Measurements from ENCODE around the gene PDE2A.

PDE2A gene

DNA sequence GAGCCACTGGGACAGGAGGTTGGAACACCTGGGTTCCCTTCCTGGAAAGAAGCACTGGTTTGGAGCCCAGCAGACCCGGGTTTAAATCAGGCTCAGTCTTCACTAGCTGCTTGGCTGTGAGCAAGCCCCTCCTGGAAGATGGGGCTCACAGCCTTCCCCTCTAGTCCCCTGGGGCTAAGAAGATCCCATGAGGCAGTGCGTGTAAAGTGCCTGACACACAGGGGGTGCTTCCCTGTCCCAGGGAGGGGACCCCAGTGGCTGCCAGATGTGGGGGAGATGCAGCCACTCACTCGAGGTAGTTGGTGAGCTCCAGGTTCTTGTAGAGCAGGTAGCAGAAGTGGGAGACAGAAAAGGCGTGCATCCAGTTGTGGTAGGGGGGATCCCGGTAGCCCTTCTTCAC, 93.2 kb downstream of the PDE2A start:
- Histone ChIP-seq H3K4me1 (ENCODE audit: control insufficient read depth in 5 of 5, insufficient read depth in 5 of 5, low read length in 5 of 5) (peaks cover 0 to 20% (median 12%) of the 10 kb centered on the region in 5 donors), H3K27ac (ENCODE audit: low read depth, low read length) (no peak overlapping the region), H3K9ac (ENCODE audit: low read length in 5 of 5) (no peak overlapping the region), H3K27me3 (ENCODE audit: control insufficient read depth in 5 of 5, insufficient read depth in 4 of 5, low read length in 5 of 5) (peaks cover 7 to 23% (median 13%) of the 10 kb centered on the region in 5 donors), H3K9me3 (ENCODE audit: control insufficient read depth in 5 of 5, low read length in 5 of 5) (no peaks in the 10 kb centered on the region), H3K36me3 (ENCODE audit: control insufficient read depth in 5 of 5, insufficient read depth in 5 of 5, low read length in 5 of 5) (peaks cover 0 to 91% (median 56%) of the 10 kb centered on the region in 5 donors), H3K4me3 (ENCODE audit: low read depth in 1 of 5, low read length in 5 of 5) (no peak overlapping the region)

DNA sequence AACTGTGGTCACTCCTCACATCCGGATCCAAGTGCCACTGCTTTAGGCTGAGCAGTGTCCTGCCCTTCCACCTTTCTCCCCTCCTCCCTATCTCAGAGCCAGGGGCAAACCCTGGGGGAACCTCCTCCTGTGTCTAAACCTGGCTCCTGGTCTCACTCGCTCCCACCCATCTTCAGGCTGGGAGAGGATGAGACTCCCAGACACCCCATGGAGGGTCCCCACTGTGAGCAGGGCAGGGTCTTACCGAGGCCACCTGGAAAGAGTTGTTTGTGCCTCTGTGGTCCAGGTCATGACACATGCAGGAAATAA, 93.6 kb downstream of the PDE2A start:
- Histone ChIP-seq H3K4me1 (ENCODE audit: control insufficient read depth in 5 of 5, insufficient read depth in 5 of 5, low read length in 5 of 5) (peaks cover 0 to 16% (median 9%) of the 10 kb centered on the region in 5 donors), H3K4me3 (ENCODE audit: low read depth in 1 of 5, low read length in 5 of 5) (no peak overlapping the region), H3K9ac (ENCODE audit: low read length in 5 of 5) (no peak overlapping the region), H3K27ac (ENCODE audit: low read depth, low read length) (no peak overlapping the region), H3K9me3 (ENCODE audit: control insufficient read depth in 5 of 5, low read length in 5 of 5) (no peaks in the 10 kb centered on the region), H3K36me3 (ENCODE audit: control insufficient read depth in 5 of 5, insufficient read depth in 5 of 5, low read length in 5 of 5) (peaks cover 0 to 92% (median 57%) of the 10 kb centered on the region in 5 donors), H3K27me3 (ENCODE audit: control insufficient read depth in 5 of 5, insufficient read depth in 4 of 5, low read length in 5 of 5) (peaks cover 7 to 20% (median 11%) of the 10 kb centered on the region in 5 donors)

DNA sequence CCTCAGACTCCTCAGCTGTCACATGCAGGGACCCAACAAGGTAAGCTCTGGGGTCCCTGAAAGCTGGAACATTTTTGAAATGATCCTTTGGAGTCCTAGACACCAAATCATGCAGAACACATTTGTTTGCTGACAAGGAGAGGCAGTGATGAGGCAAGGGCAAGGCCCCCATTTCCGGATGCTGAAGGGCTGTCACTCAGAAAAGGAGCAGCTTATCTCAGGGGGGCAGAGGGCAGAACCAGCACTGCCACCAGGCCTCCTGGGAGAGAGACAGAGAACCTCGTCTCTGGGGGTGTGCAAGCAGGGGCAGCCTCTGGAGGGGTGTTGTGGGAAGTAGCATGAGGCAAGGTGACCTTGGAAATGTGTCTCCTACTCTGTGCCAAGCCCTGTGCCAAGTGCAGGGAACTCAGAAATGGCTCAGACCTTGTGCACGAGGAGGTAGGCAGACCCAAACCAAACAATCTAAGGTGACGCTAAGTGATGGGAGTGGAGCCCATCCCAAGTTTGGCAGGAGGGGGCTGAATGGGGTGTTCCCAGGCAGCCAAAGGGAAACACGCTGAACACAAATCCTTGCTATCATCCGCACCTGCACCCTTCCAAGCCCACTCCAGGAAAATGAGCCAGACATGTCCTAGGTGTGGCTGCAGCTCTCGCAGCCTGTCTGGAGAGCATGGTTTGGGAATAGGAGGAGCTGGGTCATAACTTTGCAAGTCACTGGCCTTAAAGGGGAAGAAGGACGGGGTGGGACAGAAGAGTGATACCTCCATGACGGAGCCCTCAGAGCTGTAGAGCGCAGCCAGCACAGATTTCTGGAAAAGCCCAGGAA, 94.2 kb downstream of the PDE2A start:
- peaks cover 0 to 10% (median 3%) of the 10 kb centered on the region in 5 donors for H3K4me1 ChIP-seq (ENCODE audit: control insufficient read depth in 5 of 5, insufficient read depth in 5 of 5, low read length in 5 of 5)
- H3K36me3 ChIP-seq (ENCODE audit: control insufficient read depth in 5 of 5, insufficient read depth in 5 of 5, low read length in 5 of 5): peaks cover 0 to 94% (median 54%) of the 10 kb centered on the region in 5 donors
- H3K4me3 ChIP-seq (ENCODE audit: low read depth in 1 of 5, low read length in 5 of 5): no peak overlapping the region

DNA sequence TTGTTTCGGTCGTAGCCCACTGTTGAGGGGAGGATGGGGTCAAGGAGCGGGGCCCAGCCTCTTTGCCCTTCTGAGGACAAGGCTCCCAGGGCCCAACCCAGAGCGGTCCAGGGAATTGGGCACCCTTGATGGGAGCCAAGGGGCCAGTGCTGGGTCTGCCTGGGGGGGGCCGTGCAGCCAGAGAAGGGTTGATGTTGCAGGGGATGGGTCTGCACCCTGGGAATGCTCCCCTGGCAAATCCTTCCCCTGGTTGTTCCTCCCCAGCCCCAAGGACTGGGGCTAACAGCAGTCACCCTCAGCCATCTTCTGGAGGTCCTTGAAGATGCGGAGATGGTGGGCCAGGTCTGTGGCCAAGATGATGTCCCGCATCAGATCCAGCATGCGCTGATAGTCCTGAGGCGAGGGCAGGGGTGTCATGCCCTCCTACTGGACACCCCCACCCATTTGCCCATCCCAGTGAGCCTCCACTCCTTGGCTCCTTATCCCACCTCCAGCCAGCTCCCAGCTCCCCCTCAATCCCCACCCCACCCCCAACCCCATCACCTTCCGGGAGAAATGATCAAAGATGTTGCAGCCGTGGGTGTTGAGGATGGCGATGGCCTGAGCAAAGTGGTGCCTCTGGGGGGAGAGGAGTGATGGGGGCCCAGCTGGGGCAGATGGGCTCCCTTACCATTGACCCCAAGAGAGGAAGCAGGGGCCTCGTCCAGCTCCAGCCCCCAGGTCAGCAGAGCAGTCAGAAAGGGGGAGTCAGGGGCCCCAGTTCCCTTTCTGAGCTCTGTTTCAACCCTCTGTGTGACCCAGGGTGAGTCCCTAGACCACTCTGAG, 95.0 kb downstream of the PDE2A start:
- Histone ChIP-seq H3K27ac (ENCODE audit: low read depth, low read length) (no peak overlapping the region), H3K9ac (ENCODE audit: low read length in 5 of 5) (no peak overlapping the region), H3K27me3 (ENCODE audit: control insufficient read depth in 5 of 5, insufficient read depth in 4 of 5, low read length in 5 of 5) (peaks cover 0 to 18% (median 3%) of the 10 kb centered on the region in 5 donors), H3K9me3 (ENCODE audit: control insufficient read depth in 5 of 5, low read length in 5 of 5) (no peaks in the 10 kb centered on the region), H3K4me3 (ENCODE audit: low read depth in 1 of 5, low read length in 5 of 5) (no peak overlapping the region), H3K36me3 (ENCODE audit: control insufficient read depth in 5 of 5, insufficient read depth in 5 of 5, low read length in 5 of 5) (peaks cover 0 to 91% (median 57%) of the 10 kb centered on the region in 5 donors), H3K4me1 (ENCODE audit: control insufficient read depth in 5 of 5, insufficient read depth in 5 of 5, low read length in 5 of 5) (peaks cover 0 to 2% (median 0%) of the 10 kb centered on the region in 5 donors)

More for the DNA sequence above, 94.2 kb downstream of the PDE2A start:
- Histone ChIP-seq H3K27me3 (ENCODE audit: control insufficient read depth in 5 of 5, insufficient read depth in 4 of 5, low read length in 5 of 5) (peaks cover 6 to 16% (median 6%) of the 10 kb centered on the region in 5 donors), H3K27ac (ENCODE audit: low read depth, low read length) (no peak overlapping the region), H3K9ac (ENCODE audit: low read length in 5 of 5) (no peak overlapping the region), H3K9me3 (ENCODE audit: control insufficient read depth in 5 of 5, low read length in 5 of 5) (no peaks in the 10 kb centered on the region)

DNA sequence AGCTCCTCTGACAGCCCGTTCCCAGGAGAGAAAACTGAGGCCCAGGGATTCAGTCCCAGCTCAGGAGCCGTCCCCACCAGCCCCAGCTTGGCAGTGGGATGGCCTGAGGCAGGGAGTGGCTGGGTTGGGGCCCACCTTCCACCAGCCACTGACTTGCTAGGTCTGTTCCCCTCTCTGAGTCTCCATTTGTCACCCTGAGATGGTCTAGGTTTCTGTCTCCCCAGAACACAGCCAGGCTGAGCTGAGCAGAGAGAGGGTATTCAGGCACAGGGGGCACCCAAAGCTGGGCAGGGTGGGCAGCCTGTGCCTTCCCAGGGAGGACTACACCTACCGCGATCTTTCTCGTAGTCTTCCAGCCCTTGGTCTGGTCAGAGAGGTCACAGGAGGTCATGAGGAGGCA, 95.7 kb downstream of the PDE2A start:
- Histone ChIP-seq H3K27me3 (ENCODE audit: control insufficient read depth in 5 of 5, insufficient read depth in 4 of 5, low read length in 5 of 5) (peaks cover 0 to 13% (median 3%) of the 10 kb centered on the region in 5 donors), H3K4me1 (ENCODE audit: control insufficient read depth in 5 of 5, insufficient read depth in 5 of 5, low read length in 5 of 5) (peaks cover 0 to 2% (median 0%) of the 10 kb centered on the region in 5 donors), H3K27ac (ENCODE audit: low read depth, low read length) (no peak overlapping the region), H3K36me3 (ENCODE audit: control insufficient read depth in 5 of 5, insufficient read depth in 5 of 5, low read length in 5 of 5) (peaks cover 0 to 86% (median 55%) of the 10 kb centered on the region in 5 donors), H3K9me3 (ENCODE audit: control insufficient read depth in 5 of 5, low read length in 5 of 5) (no peaks in the 10 kb centered on the region), H3K9ac (ENCODE audit: low read length in 5 of 5) (no peak overlapping the region), H3K4me3 (ENCODE audit: low read depth in 1 of 5, low read length in 5 of 5) (no peak overlapping the region)

DNA sequence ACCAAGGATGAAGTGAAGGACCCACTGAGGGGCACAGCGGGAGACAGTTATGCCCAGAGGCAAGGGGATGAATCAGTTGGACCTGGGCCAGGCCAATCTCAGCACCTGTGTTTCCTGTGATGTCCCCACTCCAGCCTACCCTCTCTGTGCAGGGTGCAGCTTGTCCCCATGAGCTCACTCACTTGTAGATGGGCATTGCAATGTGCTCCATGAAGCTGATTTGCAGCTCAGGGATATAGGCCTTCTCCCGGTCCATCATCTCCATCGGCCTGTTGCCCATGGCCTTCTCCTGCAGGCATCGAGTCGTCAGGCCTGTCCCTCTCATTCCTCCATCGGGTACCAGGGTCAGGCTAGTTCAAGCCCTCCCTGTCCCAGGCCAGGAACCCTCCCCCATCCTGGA, 96.2 kb downstream of the PDE2A start:
- no peak overlapping the region for H3K9ac ChIP-seq (ENCODE audit: low read length in 5 of 5)
- H3K36me3 ChIP-seq (ENCODE audit: control insufficient read depth in 5 of 5, insufficient read depth in 5 of 5, low read length in 5 of 5): peaks cover 0 to 81% (median 51%) of the 10 kb centered on the region in 5 donors

DNA sequence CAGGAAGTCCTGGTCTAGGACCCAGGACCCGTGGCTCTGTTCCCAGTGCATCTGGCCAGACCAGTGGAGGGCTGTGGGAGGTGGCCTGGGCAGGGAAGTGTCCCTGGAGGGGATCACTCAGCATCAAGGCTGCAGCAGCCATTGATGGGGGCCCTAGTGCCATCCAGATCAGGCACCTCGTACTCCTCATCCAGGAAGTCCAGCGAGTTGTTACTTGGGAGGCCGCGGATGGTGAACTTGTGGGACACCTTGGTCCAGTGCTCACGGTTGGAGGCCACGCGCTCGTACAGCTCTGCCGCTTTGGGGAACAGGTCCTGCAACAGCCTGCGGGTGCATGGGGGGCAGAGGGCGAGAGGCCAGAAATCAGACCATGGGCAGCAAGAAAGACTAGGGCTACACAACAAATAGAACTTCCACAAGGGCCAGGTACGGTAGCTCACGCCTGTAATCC, 96.9 kb downstream of the PDE2A start:
- Histone ChIP-seq H3K4me1 (ENCODE audit: control insufficient read depth in 5 of 5, insufficient read depth in 5 of 5, low read length in 5 of 5) (peaks cover 0 to 2% (median 0%) of the 10 kb centered on the region in 5 donors), H3K9ac (ENCODE audit: low read length in 5 of 5) (no peak overlapping the region), H3K27ac (ENCODE audit: low read depth, low read length) (no peak overlapping the region), H3K27me3 (ENCODE audit: control insufficient read depth in 5 of 5, insufficient read depth in 4 of 5, low read length in 5 of 5) (peaks cover 0 to 9% (median 3%) of the 10 kb centered on the region in 5 donors), H3K36me3 (ENCODE audit: control insufficient read depth in 5 of 5, insufficient read depth in 5 of 5, low read length in 5 of 5) (peaks cover 0 to 73% (median 45%) of the 10 kb centered on the region in 5 donors), H3K4me3 (ENCODE audit: low read depth in 1 of 5, low read length in 5 of 5) (no peak overlapping the region), H3K9me3 (ENCODE audit: control insufficient read depth in 5 of 5, low read length in 5 of 5) (no peaks in the 10 kb centered on the region)

More for the DNA sequence above, 96.2 kb downstream of the PDE2A start:
- Histone ChIP-seq H3K4me1 (ENCODE audit: control insufficient read depth in 5 of 5, insufficient read depth in 5 of 5, low read length in 5 of 5) (peaks cover 0 to 2% (median 0%) of the 10 kb centered on the region in 5 donors), H3K27me3 (ENCODE audit: control insufficient read depth in 5 of 5, insufficient read depth in 4 of 5, low read length in 5 of 5) (peaks cover 0 to 13% (median 3%) of the 10 kb centered on the region in 5 donors), H3K9me3 (ENCODE audit: control insufficient read depth in 5 of 5, low read length in 5 of 5) (no peaks in the 10 kb centered on the region), H3K27ac (ENCODE audit: low read depth, low read length) (no peak overlapping the region), H3K4me3 (ENCODE audit: low read depth in 1 of 5, low read length in 5 of 5) (no peak overlapping the region)

DNA sequence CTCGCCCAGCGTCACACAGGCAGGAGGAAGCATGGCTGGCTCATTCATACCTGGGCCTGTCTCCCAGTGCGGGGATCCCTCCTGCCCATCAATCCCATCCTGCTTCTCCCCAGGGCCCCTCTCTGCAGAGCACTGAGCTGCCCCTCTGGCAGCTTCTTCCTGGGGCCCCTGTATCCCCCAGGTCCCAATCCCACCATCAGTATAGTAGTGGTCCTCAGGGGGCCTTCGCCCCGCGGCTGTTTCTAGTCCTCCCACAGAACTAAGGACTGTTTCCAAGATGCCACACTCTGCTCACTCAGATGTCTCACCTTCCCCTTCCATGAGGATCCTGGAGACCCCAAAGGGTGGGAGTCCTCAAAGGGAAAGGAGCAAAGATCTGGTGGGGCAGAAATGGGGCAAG, 97.6 kb downstream of the PDE2A start:
- Histone ChIP-seq H3K9ac (ENCODE audit: low read length in 5 of 5) (no peak overlapping the region), H3K27ac (ENCODE audit: low read depth, low read length) (no peak overlapping the region), H3K36me3 (ENCODE audit: control insufficient read depth in 5 of 5, insufficient read depth in 5 of 5, low read length in 5 of 5) (peaks cover 0 to 68% (median 39%) of the 10 kb centered on the region in 5 donors)

DNA sequence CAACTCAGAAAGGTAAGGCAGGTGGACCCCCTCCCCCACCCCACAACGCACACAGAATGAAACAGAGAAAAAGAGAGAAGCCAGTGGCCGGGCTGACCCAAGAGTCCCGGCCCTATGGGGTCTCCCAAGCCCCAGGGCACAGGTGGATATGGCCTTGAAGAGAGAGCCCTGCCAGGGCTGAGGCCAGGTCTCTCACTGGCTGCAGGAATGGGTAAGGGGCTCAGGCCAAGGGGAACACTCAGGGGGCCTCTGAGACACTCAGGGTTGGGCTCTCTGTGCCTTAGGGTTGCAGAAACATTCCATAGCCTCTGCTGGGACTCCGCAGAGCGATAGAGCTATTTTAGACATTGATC, 98.0 kb downstream of the PDE2A start:
- H3K9me3 ChIP-seq (ENCODE audit: control insufficient read depth in 5 of 5, low read length in 5 of 5): no peaks in the 10 kb centered on the region
- peaks cover 0 to 9% (median 6%) of the 10 kb centered on the region in 5 donors for H3K27me3 ChIP-seq (ENCODE audit: control insufficient read depth in 5 of 5, insufficient read depth in 4 of 5, low read length in 5 of 5)
- H3K27ac ChIP-seq (ENCODE audit: low read depth, low read length): no peak overlapping the region
- H3K36me3 ChIP-seq (ENCODE audit: control insufficient read depth in 5 of 5, insufficient read depth in 5 of 5, low read length in 5 of 5): peaks cover 0 to 64% (median 34%) of the 10 kb centered on the region in 5 donors
- no peak overlapping the region for H3K9ac ChIP-seq (ENCODE audit: low read length in 5 of 5)
- H3K4me3 ChIP-seq (ENCODE audit: low read depth in 1 of 5, low read length in 5 of 5): no peak overlapping the region
- H3K4me1 ChIP-seq (ENCODE audit: control insufficient read depth in 5 of 5, insufficient read depth in 5 of 5, low read length in 5 of 5): peaks cover 0 to 8% (median 0%) of the 10 kb centered on the region in 5 donors

More for the DNA sequence above, 97.6 kb downstream of the PDE2A start:
- peaks cover 0 to 4% (median 0%) of the 10 kb centered on the region in 5 donors for H3K4me1 ChIP-seq (ENCODE audit: control insufficient read depth in 5 of 5, insufficient read depth in 5 of 5, low read length in 5 of 5)
- no peaks in the 10 kb centered on the region for H3K9me3 ChIP-seq (ENCODE audit: control insufficient read depth in 5 of 5, low read length in 5 of 5)
- peaks cover 0 to 9% (median 3%) of the 10 kb centered on the region in 5 donors for H3K27me3 ChIP-seq (ENCODE audit: control insufficient read depth in 5 of 5, insufficient read depth in 4 of 5, low read length in 5 of 5)
- no peak overlapping the region for H3K4me3 ChIP-seq (ENCODE audit: low read depth in 1 of 5, low read length in 5 of 5)
